ENCODE results near the gene TNK2. TPM values are rescaled to one million over a fixed set of nuclear protein-coding genes. Genes with fewer than 3 reads are reported as not detected.

Gene TNK2
- total and polyA plus RNA-seq, 2 experiments from 2014 or later: 26.1 to 95.3 TPM

DNA sequence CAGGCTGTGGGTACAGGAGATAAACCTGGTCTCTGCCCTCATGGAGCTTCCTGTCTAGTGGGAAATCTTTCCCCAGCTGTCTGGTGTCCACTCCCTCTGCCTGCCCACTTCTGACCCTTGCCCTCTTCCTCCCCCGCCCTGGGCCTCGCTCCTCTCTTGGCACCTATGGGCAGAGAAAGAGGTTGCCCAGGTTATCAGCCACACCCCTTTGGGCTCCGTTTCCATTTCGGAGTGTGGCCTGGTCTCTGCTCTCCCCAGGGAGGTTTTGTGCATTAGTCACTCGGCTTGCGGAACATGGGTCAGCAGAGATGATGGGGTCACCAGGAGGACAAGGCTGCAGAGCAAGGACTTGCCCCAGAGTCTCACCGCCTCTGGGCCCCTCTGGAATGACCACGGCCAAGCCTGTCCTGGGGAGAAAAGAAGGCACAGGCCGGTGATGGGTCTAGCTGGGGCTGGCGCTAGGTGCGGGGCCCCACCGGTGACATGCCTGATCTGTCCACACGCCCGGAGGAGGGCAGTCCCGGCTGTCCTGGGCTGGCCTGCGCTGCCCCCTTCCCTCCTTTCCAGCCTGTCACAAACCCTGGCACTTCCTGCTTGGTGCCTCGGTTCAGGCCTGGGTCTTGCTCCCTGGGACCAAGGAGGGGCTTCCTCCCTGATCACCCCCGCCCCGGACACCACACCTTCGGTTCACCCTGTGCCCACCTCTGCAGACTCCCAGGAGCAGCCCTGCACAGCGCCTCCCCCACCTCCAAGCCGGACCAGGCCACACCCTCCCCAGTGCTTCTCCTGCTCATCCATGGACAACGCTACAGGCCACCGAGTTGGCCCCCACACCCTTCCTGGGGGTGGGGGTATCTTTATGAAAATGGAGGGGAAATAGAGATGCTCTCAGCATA lies 61.0 kb downstream of the TNK2 start:
- no peaks in the 10 kb centered on the region for H3K4me1 ChIP-seq (ENCODE audit: low read depth)
- H3K36me3 ChIP-seq: no peaks in the 10 kb centered on the region
- H3K9me3 ChIP-seq (ENCODE audit: low read depth): no peaks in the 10 kb centered on the region
- no peaks in the 10 kb centered on the region for H3K27me3 ChIP-seq
- TF ChIP-seq CTCF (IDR thresholded peaks at IDR 0.05; ENCODE audit: low read depth, low read length): no peak
- DNase-seq (ENCODE audit: low read depth in 1 of 2, low spot score in 1 of 2): peak in 1 of 2 donors; percentile 73
- no peak overlapping the region for H3K27ac ChIP-seq
- no peak overlapping the region for H3K4me3 ChIP-seq

- Histone ChIP-seq H3K36me3 (no peaks in the 10 kb centered on the region), H3K4me1 (ENCODE audit: low read depth) (no peaks in the 10 kb centered on the region), H3K4me3 (no peak overlapping the region), H3K9me3 (ENCODE audit: low read depth) (no peaks in the 10 kb centered on the region), H3K27me3 (no peaks in the 10 kb centered on the region), H3K27ac (no peak overlapping the region)
- no peak for DNase-seq (ENCODE audit: low read depth in 1 of 2, low spot score in 1 of 2)
- TF ChIP-seq CTCF (IDR thresholded peaks at IDR 0.05; ENCODE audit: low read depth, low read length): no peak
Observed at GRCh38 chr3:195845483-195845882, 62.9 kb downstream of the TNK2 start.

- Histone ChIP-seq H3K27me3 (no peaks in the 10 kb centered on the region), H3K36me3 (no peaks in the 10 kb centered on the region), H3K4me1 (ENCODE audit: low read depth) (no peaks in the 10 kb centered on the region), H3K9me3 (ENCODE audit: low read depth) (no peaks in the 10 kb centered on the region), H3K4me3 (no peak overlapping the region), H3K27ac (no peak overlapping the region)
- DNase-seq (ENCODE audit: low read depth in 1 of 2, low spot score in 1 of 2): no peak
- no peak for TF ChIP-seq CTCF (IDR thresholded peaks at IDR 0.05; ENCODE audit: low read depth, low read length)
Observed at GRCh38 chr3:195844671-195845218, 63.6 kb downstream of the TNK2 start.

GRCh38 chr3:195839260-195840010 lies 68.9 kb downstream of the TNK2 start:
- no peak for DNase-seq (ENCODE audit: low read depth in 1 of 2, low spot score in 1 of 2)
- H3K4me1 ChIP-seq (ENCODE audit: low read depth): no peaks in the 10 kb centered on the region
- no peak overlapping the region for H3K4me3 ChIP-seq
- no peak for TF ChIP-seq CTCF (IDR thresholded peaks at IDR 0.05; ENCODE audit: low read depth, low read length)
- H3K36me3 ChIP-seq: no peaks in the 10 kb centered on the region
- no peak overlapping the region for H3K27ac ChIP-seq
- no peaks in the 10 kb centered on the region for H3K27me3 ChIP-seq
- no peaks in the 10 kb centered on the region for H3K9me3 ChIP-seq (ENCODE audit: low read depth)

GRCh38 chr3:195838714-195839113 lies 69.6 kb downstream of the TNK2 start:
- Histone ChIP-seq H3K9me3 (ENCODE audit: low read depth) (no peaks in the 10 kb centered on the region), H3K4me3 (no peak overlapping the region), H3K4me1 (ENCODE audit: low read depth) (no peaks in the 10 kb centered on the region), H3K27ac (no peak overlapping the region), H3K36me3 (no peaks in the 10 kb centered on the region), H3K27me3 (no peaks in the 10 kb centered on the region)
- no peak for DNase-seq (ENCODE audit: low read depth in 1 of 2, low spot score in 1 of 2)
- no peak for TF ChIP-seq CTCF (IDR thresholded peaks at IDR 0.05; ENCODE audit: low read depth, low read length)
